GM18498 (cell line): ENCODE measurements around the gene USP48.
"Not testable (repeated sequence)": the region's sequence is repeated elsewhere in the genome, so short reads cannot be mapped to it uniquely, and the experiment has no call there.

Experiments
- ATAC-seq: cut with Tn5 transposase; IDR thresholded peaks from one replicate; pipeline ENCODE4 v1.9.1; 2021; ENCODE audit warnings: mild to moderate bottlenecking, moderate library complexity; ENCODE audit not compliant: unreplicated experiment

USP48 gene

GRCh38 chr1:21702780-21703179, 80.2 kb downstream of the USP48 start:
- no peak for ATAC-seq

GRCh38 chr1:21701401-21701800, 81.5 kb downstream of the USP48 start:
- ATAC-seq: no peak

GRCh38 chr1:21700094-21700493, 82.9 kb downstream of the USP48 start:
- ATAC-seq: no peak

GRCh38 chr1:21696931-21697330, 86.0 kb downstream of the USP48 start:
- no peak for ATAC-seq

- no peak for ATAC-seq
These were observed 89.2 kb downstream of the USP48 start for GRCh38 chr1:21693732-21694131.

GRCh38 chr1:21691739-21692138, 91.2 kb downstream of the USP48 start:
- ATAC-seq: no peak

GRCh38 chr1:21689661-21690372, 93.1 kb downstream of the USP48 start:
- ATAC-seq: no peak

- no peak for ATAC-seq
These were observed 95.8 kb downstream of the USP48 start for GRCh38 chr1:21687081-21687529.

GRCh38 chr1:21685946-21686678, 96.8 kb downstream of the USP48 start:
- ATAC-seq: no peak

- no peak for ATAC-seq
These were observed 101.5 kb downstream of the USP48 start for GRCh38 chr1:21681426-21681825.

- no peak for ATAC-seq
These were observed 102.0 kb downstream of the USP48 start for GRCh38 chr1:21680918-21681317.

GRCh38 chr1:21680381-21680780, 102.6 kb downstream of the USP48 start:
- ATAC-seq: no peak

GRCh38 chr1:21677168-21677567, 105.8 kb downstream of the USP48 start:
- ATAC-seq: no peak

GRCh38 chr1:21674957-21675356, 108.0 kb downstream of the USP48 start:
- no peak for ATAC-seq

GRCh38 chr1:21673853-21674252, 109.1 kb downstream of the USP48 start:
- not testable (repeated sequence) for ATAC-seq

- no peak for ATAC-seq
These were observed 109.6 kb downstream of the USP48 start for GRCh38 chr1:21673277-21673780.

- no peak for ATAC-seq
These were observed 110.3 kb downstream of the USP48 start for GRCh38 chr1:21672478-21673276.

GRCh38 chr1:21671915-21672314, 111.0 kb downstream of the USP48 start:
- ATAC-seq: no peak

- ATAC-seq: no peak
These were observed 111.7 kb downstream of the USP48 start for GRCh38 chr1:21670956-21671902.
